Parathyroid adenoma (tissue), 2 donors: ENCODE measurements around the gene PPP1R26.

Experiments used
- H2AFZ ChIP-seq: fragments of 300-600 bp; sonication (generic); one replicate; pipeline ENCODE4 v1.7.0; 2017; ENCODE audit warnings: antibody characterized with exemption, mild to moderate bottlenecking
- H3K27ac ChIP-seq: fragments of 300-600 bp; sonication (generic); one replicate; pipeline ENCODE4 v1.7.0; 2017
- H3K27me3 ChIP-seq: fragments of 300-600 bp; sonication (generic); one replicate; pipeline ENCODE4 v1.7.0; 2017; ENCODE audit warnings: low read length; ENCODE audit not compliant: control insufficient read depth, insufficient read depth
- H3K36me3 ChIP-seq: fragments of 300-600 bp; sonication (generic); one replicate; pipeline ENCODE4 v1.7.0; 2017; ENCODE audit warnings: low read length; ENCODE audit not compliant: control insufficient read depth, insufficient read depth
- H3K4me1 ChIP-seq: fragments of 300-600 bp; sonication (generic); one replicate; pipeline ENCODE4 v1.7.0; 2017; ENCODE audit warnings: control low read depth
- H3K4me2 ChIP-seq: fragments of 300-600 bp; sonication (generic); one replicate; pipeline ENCODE4 v1.7.0; 2017; ENCODE audit warnings: low read length
- H3K4me3 ChIP-seq: fragments of 300-600 bp; sonication (generic); one replicate; pipeline ENCODE4 v1.7.0; 2017; ENCODE audit warnings: low read depth, low read length
- H3K79me2 ChIP-seq: fragments of 300-600 bp; sonication (generic); one replicate; pipeline ENCODE4 v1.7.0; 2017; ENCODE audit warnings: control low read depth
- H3K9ac ChIP-seq: fragments of 300-600 bp; sonication (generic); one replicate; pipeline ENCODE4 v1.7.0; 2017; ENCODE audit warnings: mild to moderate bottlenecking
- H3K9me3 ChIP-seq: fragments of 300-600 bp; sonication (generic); one replicate; pipeline ENCODE4 v1.7.0; 2017; ENCODE audit warnings: low read length; ENCODE audit not compliant: control insufficient read depth
- CTCF ChIP-seq: fragments of 300-600 bp; sonication (generic); IDR thresholded peaks from one replicate; pipeline ENCODE4 v1.7.0; 2017; ENCODE audit warnings: antibody characterized with exemption, mild to moderate bottlenecking
- donor health status: primary hyperparathyroidism.

The PPP1R26 gene

GRCh38 chr9:135522931-135523330 lies 43.3 kb downstream of the PPP1R26 start:
- no peak overlapping the region for H2AFZ ChIP-seq
- no peak for TF ChIP-seq CTCF

GRCh38 chr9:135523521-135524129 lies 44.0 kb downstream of the PPP1R26 start:
- Histone ChIP-seq H3K9me3 (no peaks in the 10 kb centered on the region), H3K27ac (no peak overlapping the region), H3K4me2 (no peak overlapping the region), H3K27me3 (no peaks in the 10 kb centered on the region), H2AFZ (no peak overlapping the region), H3K4me1 (no peaks in the 10 kb centered on the region), H3K36me3 (no peaks in the 10 kb centered on the region), H3K79me2 (no peaks in the 10 kb centered on the region), H3K9ac (no peak overlapping the region), H3K4me3 (no peak overlapping the region)
- TF ChIP-seq CTCF, result no peak

More at GRCh38 chr9:135522931-135523330, 43.3 kb downstream of the PPP1R26 start:
- no peaks in the 10 kb centered on the region for H3K27me3 ChIP-seq
- H3K9me3 ChIP-seq, result no peaks in the 10 kb centered on the region
- H3K9ac ChIP-seq, result no peak overlapping the region
- no peak overlapping the region for H3K4me3 ChIP-seq
- H3K79me2 ChIP-seq, result no peaks in the 10 kb centered on the region
- H3K4me2 ChIP-seq, result no peak overlapping the region
- no peak overlapping the region for H3K27ac ChIP-seq
- H3K36me3 ChIP-seq, result no peaks in the 10 kb centered on the region
- H3K4me1 ChIP-seq, result no peaks in the 10 kb centered on the region

- H3K27me3 ChIP-seq, result no peaks in the 10 kb centered on the region
- TF ChIP-seq CTCF, result no peak
Observed at GRCh38 chr9:135524130-135524861, 44.7 kb downstream of the PPP1R26 start.

GRCh38 chr9:135525241-135526088 lies 45.9 kb downstream of the PPP1R26 start:
- Histone ChIP-seq H3K9ac (no peak overlapping the region), H3K27ac (no peak overlapping the region), H3K36me3 (no peaks in the 10 kb centered on the region), H2AFZ (no peak overlapping the region), H3K4me1 (no peaks in the 10 kb centered on the region), H3K4me2 (no peak overlapping the region), H3K27me3 (no peaks in the 10 kb centered on the region), H3K9me3 (no peaks in the 10 kb centered on the region), H3K4me3 (no peak overlapping the region), H3K79me2 (no peaks in the 10 kb centered on the region)
- TF ChIP-seq CTCF, result no peak

More at GRCh38 chr9:135524130-135524861, 44.7 kb downstream of the PPP1R26 start:
- no peaks in the 10 kb centered on the region for H3K4me1 ChIP-seq
- no peak overlapping the region for H3K4me3 ChIP-seq
- no peaks in the 10 kb centered on the region for H3K36me3 ChIP-seq
- H3K4me2 ChIP-seq, result no peak overlapping the region
- no peaks in the 10 kb centered on the region for H3K9me3 ChIP-seq
- H3K79me2 ChIP-seq, result no peaks in the 10 kb centered on the region
- H3K27ac ChIP-seq, result no peak overlapping the region
- H2AFZ ChIP-seq, result no peak overlapping the region
- no peak overlapping the region for H3K9ac ChIP-seq
